PC-9 (cell line): Measurements from ENCODE around the gene NPC2.

Source experiments
- CTCF ChIP-seq: fragments of 200-600 bp; sonication (generic); conservative IDR thresholded peaks from 2 replicates; pipeline ENCODE4 v1.6.1; 2017; ENCODE audit warnings: mixed run types, antibody characterized with exemption, mild to moderate bottlenecking, moderate library complexity
- EZH2 ChIP-seq: fragments of 200-600 bp; sonication (generic); IDR thresholded peaks from 2 replicates; pipeline ENCODE4 v1.8.0; 2017; ENCODE audit warnings: antibody characterized with exemption, low read depth

DNA sequence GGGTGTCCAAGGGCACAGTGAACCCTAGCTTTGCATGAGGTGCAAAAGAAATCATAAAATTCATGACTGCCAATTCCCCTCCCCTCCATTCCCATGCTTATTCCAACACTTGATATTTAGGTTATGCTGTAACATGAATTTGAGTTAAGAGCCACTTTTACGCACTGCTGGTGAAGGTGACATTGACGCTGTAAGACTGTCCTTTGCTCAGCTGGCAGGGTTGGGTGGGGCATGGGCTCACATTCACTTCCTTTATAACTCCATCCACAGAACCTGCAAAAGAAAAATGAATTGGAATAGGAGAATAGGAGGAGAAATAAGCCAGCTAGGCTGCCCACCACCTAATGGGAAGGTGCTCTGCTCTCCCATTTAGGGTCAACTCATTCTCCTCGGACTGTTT, 6.9 kb downstream of the NPC2 start:
- no peak for TF ChIP-seq CTCF
- no peak for TF ChIP-seq EZH2
